GM18507 (cell line): ENCODE results near the gene INF2.

Source experiments
- DNase-seq: peaks from one replicate; pipeline ENCODE4 v3.0.0; 2011; ENCODE audit warnings: low read depth; ENCODE audit not compliant: insufficient read length; ENCODE audit errors: extremely low spot score
- FAIRE-seq: peaks from 2 replicates; lab custom pipeline; 2011; peaks lifted over from hg19 to GRCh38; lab: Jason Lieb, UNC

The INF2 gene

GRCh38 chr14:104686624-104687517, 2.5 kb upstream of the INF2 start:
- no peak for FAIRE-seq
- no peak for DNase-seq

- FAIRE-seq (no peak), DNase-seq (no peak)
Measured at GRCh38 chr14:104687601-104688504, 1.6 kb upstream of the INF2 start.

- DNase-seq (no peak), FAIRE-seq (no peak)
Measured at GRCh38 chr14:104688505-104689108, 811 bp upstream of the INF2 start.

- FAIRE-seq, result no peak
- DNase-seq, result no peak
Measured at GRCh38 chr14:104689881-104690711, 678 bp downstream of the INF2 start.

- FAIRE-seq, result no peak
Measured at GRCh38 chr14:104690861-104691455, 1.5 kb downstream of the INF2 start.

GRCh38 chr14:104691546-104692260, 2.3 kb downstream of the INF2 start:
- no peak for FAIRE-seq
- DNase-seq, result no peak

More at GRCh38 chr14:104690861-104691455, 1.5 kb downstream of the INF2 start:
- no peak for DNase-seq

- FAIRE-seq (no peak), DNase-seq (no peak)
Measured at GRCh38 chr14:104692261-104692938, 3.0 kb downstream of the INF2 start.

GRCh38 chr14:104692939-104693315, 3.5 kb downstream of the INF2 start:
- DNase-seq (no peak), FAIRE-seq (no peak)

- DNase-seq (no peak), FAIRE-seq (no peak)
Measured at GRCh38 chr14:104693482-104694431, 4.3 kb downstream of the INF2 start.

- DNase-seq (no peak), FAIRE-seq (no peak)
Measured at GRCh38 chr14:104694475-104694950, 5.1 kb downstream of the INF2 start.

GRCh38 chr14:104694991-104695659, 5.7 kb downstream of the INF2 start:
- FAIRE-seq (no peak), DNase-seq (no peak)

- no peak for DNase-seq
- no peak for FAIRE-seq
Measured at GRCh38 chr14:104695660-104696000, 6.2 kb downstream of the INF2 start.

- FAIRE-seq (no peak), DNase-seq (no peak)
Measured at GRCh38 chr14:104696671-104697316, 7.4 kb downstream of the INF2 start.

- FAIRE-seq, result no peak
- no peak for DNase-seq
Measured at GRCh38 chr14:104697317-104697703, 7.9 kb downstream of the INF2 start.

- FAIRE-seq (no peak), DNase-seq (no peak)
Measured at GRCh38 chr14:104697892-104698583, 8.6 kb downstream of the INF2 start.
